Measurements from ENCODE around the gene SIGLEC1.

DNA sequence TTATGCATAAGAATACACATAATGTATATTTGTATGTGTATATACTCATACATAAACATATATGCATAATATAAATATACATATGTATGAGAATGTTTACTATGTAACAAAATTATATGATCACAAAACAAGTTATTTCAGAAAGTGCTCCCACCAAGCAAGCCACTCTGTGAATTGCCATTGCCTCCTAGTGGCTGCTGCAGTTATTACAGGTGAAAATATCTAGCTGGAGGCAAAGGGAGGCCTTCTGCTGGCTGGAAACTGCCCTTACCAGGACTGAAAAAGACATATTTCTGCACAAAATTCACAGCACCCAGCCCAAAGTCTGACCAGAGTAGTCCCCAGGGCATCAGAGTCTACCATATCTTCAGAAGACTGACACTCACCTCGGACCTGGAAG is 16.2 kb downstream of the SIGLEC1 start:
- TF ChIP-seq EZH2phosphoT487 (IDR thresholded peaks at IDR 0.05; ENCODE audit: unreplicated experiment) (no peak), CTCF (conservative IDR thresholded peaks at IDR 0.05; ENCODE audit: low read depth in 2 of 2) (peak; percentile 74 to 76), POLR2AphosphoS5 (IDR thresholded peaks at IDR 0.05; ENCODE audit: low read depth) (no peak)
